Measurements from ENCODE around the gene DRAM1.

DNA sequence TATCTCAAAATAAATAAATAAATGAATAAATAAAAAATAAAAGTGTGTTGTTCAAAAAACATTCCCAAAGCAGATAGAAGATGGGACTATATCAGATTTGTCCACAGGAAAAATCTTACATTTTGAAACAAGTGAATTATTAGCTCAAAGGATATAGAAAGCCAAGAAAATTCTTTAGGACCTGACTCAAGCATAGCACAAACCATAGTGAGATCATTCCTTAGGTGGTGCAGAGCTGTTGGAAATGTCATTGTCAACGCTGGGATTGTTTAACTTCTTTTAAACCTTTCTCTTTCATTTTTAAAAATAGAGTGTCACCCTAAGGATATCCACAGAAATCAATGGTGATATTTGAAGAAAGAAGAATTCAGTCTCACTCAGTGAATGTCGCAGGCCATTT is 43.5 kb downstream of the DRAM1 start:
- no peak for TF ChIP-seq TBL1XR1 (IDR thresholded peaks at IDR 0.05; ENCODE audit: low read depth, low read length)
- TF ChIP-seq, protein P1, sequence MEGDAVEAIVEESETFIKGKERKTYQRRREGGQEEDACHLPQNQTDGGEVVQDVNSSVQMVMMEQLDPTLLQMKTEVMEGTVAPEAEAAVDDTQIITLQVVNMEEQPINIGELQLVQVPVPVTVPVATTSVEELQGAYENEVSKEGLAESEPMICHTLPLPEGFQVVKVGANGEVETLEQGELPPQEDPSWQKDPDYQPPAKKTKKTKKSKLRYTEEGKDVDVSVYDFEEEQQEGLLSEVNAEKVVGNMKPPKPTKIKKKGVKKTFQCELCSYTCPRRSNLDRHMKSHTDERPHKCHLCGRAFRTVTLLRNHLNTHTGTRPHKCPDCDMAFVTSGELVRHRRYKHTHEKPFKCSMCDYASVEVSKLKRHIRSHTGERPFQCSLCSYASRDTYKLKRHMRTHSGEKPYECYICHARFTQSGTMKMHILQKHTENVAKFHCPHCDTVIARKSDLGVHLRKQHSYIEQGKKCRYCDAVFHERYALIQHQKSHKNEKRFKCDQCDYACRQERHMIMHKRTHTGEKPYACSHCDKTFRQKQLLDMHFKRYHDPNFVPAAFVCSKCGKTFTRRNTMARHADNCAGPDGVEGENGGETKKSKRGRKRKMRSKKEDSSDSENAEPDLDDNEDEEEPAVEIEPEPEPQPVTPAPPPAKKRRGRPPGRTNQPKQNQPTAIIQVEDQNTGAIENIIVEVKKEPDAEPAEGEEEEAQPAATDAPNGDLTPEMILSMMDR (IDR thresholded peaks at IDR 0.05 in 2 of 3, conservative IDR thresholded peaks at IDR 0.05 in 1 of 3; ENCODE audit: control insufficient read depth in 2 of 3, extremely low read depth in 1 of 3, insufficient read depth in 1 of 3, low read depth in 3 of 3, low read length in 3 of 3): no peak
- no peak for TF ChIP-seq POU2F2 (IDR thresholded peaks at IDR 0.05; ENCODE audit: borderline replicate concordance, low read depth, low read length)
- TF ChIP-seq KAT2A (conservative IDR thresholded peaks at IDR 0.05; ENCODE audit: control insufficient read depth, low read depth, low read length): no peak
- TF ChIP-seq SREBF1 (IDR thresholded peaks at IDR 0.05; ENCODE audit: low read length): no peak
- TF ChIP-seq TAF1 (IDR thresholded peaks at IDR 0.05; ENCODE audit: borderline replicate concordance, low read depth, low read length): no peak
- TF ChIP-seq, protein P2, sequence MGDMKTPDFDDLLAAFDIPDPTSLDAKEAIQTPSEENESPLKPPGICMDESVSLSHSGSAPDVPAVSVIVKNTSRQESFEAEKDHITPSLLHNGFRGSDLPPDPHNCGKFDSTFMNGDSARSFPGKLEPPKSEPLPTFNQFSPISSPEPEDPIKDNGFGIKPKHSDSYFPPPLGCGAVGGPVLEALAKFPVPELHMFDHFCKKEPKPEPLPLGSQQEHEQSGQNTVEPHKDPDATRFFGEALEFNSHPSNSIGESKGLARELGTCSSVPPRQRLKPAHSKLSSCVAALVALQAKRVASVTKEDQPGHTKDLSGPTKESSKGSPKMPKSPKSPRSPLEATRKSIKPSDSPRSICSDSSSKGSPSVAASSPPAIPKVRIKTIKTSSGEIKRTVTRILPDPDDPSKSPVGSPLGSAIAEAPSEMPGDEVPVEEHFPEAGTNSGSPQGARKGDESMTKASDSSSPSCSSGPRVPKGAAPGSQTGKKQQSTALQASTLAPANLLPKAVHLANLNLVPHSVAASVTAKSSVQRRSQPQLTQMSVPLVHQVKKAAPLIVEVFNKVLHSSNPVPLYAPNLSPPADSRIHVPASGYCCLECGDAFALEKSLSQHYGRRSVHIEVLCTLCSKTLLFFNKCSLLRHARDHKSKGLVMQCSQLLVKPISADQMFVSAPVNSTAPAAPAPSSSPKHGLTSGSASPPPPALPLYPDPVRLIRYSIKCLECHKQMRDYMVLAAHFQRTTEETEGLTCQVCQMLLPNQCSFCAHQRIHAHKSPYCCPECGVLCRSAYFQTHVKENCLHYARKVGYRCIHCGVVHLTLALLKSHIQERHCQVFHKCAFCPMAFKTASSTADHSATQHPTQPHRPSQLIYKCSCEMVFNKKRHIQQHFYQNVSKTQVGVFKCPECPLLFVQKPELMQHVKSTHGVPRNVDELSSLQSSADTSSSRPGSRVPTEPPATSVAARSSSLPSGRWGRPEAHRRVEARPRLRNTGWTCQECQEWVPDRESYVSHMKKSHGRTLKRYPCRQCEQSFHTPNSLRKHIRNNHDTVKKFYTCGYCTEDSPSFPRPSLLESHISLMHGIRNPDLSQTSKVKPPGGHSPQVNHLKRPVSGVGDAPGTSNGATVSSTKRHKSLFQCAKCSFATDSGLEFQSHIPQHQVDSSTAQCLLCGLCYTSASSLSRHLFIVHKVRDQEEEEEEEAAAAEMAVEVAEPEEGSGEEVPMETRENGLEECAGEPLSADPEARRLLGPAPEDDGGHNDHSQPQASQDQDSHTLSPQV (IDR thresholded peaks at IDR 0.05): no peak
- no peak for TF ChIP-seq HDAC2 (IDR thresholded peaks at IDR 0.05)
- TF ChIP-seq, protein P3, sequence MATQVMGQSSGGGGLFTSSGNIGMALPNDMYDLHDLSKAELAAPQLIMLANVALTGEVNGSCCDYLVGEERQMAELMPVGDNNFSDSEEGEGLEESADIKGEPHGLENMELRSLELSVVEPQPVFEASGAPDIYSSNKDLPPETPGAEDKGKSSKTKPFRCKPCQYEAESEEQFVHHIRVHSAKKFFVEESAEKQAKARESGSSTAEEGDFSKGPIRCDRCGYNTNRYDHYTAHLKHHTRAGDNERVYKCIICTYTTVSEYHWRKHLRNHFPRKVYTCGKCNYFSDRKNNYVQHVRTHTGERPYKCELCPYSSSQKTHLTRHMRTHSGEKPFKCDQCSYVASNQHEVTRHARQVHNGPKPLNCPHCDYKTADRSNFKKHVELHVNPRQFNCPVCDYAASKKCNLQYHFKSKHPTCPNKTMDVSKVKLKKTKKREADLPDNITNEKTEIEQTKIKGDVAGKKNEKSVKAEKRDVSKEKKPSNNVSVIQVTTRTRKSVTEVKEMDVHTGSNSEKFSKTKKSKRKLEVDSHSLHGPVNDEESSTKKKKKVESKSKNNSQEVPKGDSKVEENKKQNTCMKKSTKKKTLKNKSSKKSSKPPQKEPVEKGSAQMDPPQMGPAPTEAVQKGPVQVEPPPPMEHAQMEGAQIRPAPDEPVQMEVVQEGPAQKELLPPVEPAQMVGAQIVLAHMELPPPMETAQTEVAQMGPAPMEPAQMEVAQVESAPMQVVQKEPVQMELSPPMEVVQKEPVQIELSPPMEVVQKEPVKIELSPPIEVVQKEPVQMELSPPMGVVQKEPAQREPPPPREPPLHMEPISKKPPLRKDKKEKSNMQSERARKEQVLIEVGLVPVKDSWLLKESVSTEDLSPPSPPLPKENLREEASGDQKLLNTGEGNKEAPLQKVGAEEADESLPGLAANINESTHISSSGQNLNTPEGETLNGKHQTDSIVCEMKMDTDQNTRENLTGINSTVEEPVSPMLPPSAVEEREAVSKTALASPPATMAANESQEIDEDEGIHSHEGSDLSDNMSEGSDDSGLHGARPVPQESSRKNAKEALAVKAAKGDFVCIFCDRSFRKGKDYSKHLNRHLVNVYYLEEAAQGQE (IDR thresholded peaks at IDR 0.05; ENCODE audit: low read depth, low read length): no peak
- no peak for TF ChIP-seq BCL11A (IDR thresholded peaks at IDR 0.05; ENCODE audit: low read depth, low read length)
- TF ChIP-seq POLR2AphosphoS5 (IDR thresholded peaks at IDR 0.05; ENCODE audit: low read length): no peak
